Endothelial cell of umbilical vein (primary cell): ENCODE data around the gene CACNA1C.

Experiments
- EZH2 ChIP-seq: IDR thresholded peaks from 2 replicates; pipeline ENCODE4 v1.6.1; 2012; ENCODE audit warnings: borderline replicate concordance, low read depth, mild to moderate bottlenecking, moderate library complexity, low read length, inconsistent platforms; ENCODE audit not compliant: severe bottlenecking
- GATA2 ChIP-seq: IDR thresholded peaks from 2 replicates; pipeline ENCODE4 v1.7.0; 2011; ENCODE audit warnings: low read depth, mild to moderate bottlenecking, moderate library complexity, mixed read lengths, low read length; ENCODE audit not compliant: insufficient read length, insufficient read depth
- MYC ChIP-seq: IDR thresholded peaks from one replicate; pipeline ENCODE4 v1.6.1; 2011; ENCODE audit warnings: mild to moderate bottlenecking, low read depth, low read length
- POLR2A ChIP-seq: IDR thresholded peaks from 2 replicates; pipeline ENCODE4 v1.6.1; 2012; ENCODE audit warnings: low read depth, mild to moderate bottlenecking, control low read depth, low read length
- POLR2AphosphoS5 ChIP-seq: IDR thresholded peaks from 2 replicates; pipeline ENCODE4 v1.6.1; 2012; ENCODE audit warnings: low read depth, mild to moderate bottlenecking, control low read depth, low read length, moderate library complexity; ENCODE audit not compliant: insufficient read depth
- TF ChIP-seq, protein P1 (sequence below), 2 donors: IDR thresholded peaks; 1 replicate in 1 of 2; 2 replicates in 1 of 2; pipeline ENCODE4 v1.5.1; 2011; ENCODE audit warnings: low read length in 2 of 2, mild to moderate bottlenecking in 2 of 2, moderate library complexity in 2 of 2, control low read depth in 1 of 2, inconsistent platforms in 1 of 2, low read depth in 1 of 2; ENCODE audit not compliant: insufficient read depth in 1 of 2; ENCODE audit errors: extremely low read depth in 1 of 2
- TF ChIP-seq, protein P2 (sequence below): IDR thresholded peaks from 2 replicates; pipeline ENCODE4 v1.6.1; 2011; ENCODE audit not compliant: insufficient read depth, insufficient read length

DNA sequence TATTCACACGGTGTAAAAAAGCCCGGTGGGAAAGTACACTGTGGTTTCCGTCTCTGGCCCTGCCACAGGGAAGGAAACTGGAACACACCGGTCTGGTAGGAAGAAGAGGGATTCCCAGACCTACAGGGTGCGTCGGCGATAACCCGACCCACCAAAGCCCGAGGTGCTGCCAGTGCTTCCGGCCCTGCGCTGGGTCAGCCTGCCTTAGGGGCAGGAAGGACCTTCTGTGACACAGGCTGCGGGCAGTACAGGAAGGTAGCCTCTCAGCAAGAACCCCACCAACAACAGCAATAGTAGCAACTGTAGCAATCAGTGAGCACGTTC lies 572.5 kb downstream of the CACNA1C start:
- TF ChIP-seq, protein P1, sequence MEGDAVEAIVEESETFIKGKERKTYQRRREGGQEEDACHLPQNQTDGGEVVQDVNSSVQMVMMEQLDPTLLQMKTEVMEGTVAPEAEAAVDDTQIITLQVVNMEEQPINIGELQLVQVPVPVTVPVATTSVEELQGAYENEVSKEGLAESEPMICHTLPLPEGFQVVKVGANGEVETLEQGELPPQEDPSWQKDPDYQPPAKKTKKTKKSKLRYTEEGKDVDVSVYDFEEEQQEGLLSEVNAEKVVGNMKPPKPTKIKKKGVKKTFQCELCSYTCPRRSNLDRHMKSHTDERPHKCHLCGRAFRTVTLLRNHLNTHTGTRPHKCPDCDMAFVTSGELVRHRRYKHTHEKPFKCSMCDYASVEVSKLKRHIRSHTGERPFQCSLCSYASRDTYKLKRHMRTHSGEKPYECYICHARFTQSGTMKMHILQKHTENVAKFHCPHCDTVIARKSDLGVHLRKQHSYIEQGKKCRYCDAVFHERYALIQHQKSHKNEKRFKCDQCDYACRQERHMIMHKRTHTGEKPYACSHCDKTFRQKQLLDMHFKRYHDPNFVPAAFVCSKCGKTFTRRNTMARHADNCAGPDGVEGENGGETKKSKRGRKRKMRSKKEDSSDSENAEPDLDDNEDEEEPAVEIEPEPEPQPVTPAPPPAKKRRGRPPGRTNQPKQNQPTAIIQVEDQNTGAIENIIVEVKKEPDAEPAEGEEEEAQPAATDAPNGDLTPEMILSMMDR (IDR thresholded peaks at IDR 0.05; ENCODE audit: extremely low read depth in 1 of 2, insufficient read depth in 1 of 2, low read depth in 1 of 2, low read length in 2 of 2) = no peak
- TF ChIP-seq POLR2A (no peak), MYC (no peak), EZH2 (no peak), POLR2AphosphoS5 (no peak), GATA2 (no peak)
- TF ChIP-seq, protein P2, sequence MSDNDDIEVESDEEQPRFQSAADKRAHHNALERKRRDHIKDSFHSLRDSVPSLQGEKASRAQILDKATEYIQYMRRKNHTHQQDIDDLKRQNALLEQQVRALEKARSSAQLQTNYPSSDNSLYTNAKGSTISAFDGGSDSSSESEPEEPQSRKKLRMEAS = no peak
